Measurements from ENCODE around the gene TBCD.

DNA sequence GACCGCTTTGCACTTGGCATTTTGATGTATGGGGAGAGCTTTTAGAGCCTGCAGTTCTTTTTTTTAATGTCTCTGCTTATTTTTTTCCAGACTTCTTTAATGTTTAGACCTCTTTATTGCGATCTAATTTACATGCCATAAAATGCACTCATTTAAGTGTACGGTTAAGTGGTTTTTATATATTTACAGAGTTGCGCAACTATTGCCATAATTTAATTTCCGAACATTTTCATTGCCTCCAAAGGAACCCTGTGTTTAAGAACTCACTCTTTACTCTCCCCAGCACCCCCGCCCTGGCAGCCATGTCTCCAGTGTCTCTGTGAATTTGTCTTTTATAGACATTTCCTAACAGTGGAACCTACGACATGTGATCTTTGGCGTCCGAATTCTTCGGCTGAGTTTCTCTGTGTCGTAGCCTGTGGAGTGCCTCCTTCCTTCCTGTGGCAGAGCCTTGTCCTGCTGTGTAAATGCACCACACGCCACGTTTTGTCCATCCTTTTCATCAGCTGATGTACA lies 64.0 kb downstream of the TBCD start:
- no peak for TF ChIP-seq EZH2 (IDR thresholded peaks at IDR 0.05; ENCODE audit: borderline replicate concordance, low read length)
- TF ChIP-seq, protein P1, sequence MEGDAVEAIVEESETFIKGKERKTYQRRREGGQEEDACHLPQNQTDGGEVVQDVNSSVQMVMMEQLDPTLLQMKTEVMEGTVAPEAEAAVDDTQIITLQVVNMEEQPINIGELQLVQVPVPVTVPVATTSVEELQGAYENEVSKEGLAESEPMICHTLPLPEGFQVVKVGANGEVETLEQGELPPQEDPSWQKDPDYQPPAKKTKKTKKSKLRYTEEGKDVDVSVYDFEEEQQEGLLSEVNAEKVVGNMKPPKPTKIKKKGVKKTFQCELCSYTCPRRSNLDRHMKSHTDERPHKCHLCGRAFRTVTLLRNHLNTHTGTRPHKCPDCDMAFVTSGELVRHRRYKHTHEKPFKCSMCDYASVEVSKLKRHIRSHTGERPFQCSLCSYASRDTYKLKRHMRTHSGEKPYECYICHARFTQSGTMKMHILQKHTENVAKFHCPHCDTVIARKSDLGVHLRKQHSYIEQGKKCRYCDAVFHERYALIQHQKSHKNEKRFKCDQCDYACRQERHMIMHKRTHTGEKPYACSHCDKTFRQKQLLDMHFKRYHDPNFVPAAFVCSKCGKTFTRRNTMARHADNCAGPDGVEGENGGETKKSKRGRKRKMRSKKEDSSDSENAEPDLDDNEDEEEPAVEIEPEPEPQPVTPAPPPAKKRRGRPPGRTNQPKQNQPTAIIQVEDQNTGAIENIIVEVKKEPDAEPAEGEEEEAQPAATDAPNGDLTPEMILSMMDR (conservative IDR thresholded peaks at IDR 0.05 in 1 of 2, IDR thresholded peaks at IDR 0.05 in 1 of 2; ENCODE audit: extremely low read depth in 1 of 2, insufficient read depth in 1 of 2, low read depth in 1 of 2, low read length in 2 of 2) = no peak

Measured in mammary epithelial cell (primary cell).